ENCODE data around the gene GNB4.

DNA sequence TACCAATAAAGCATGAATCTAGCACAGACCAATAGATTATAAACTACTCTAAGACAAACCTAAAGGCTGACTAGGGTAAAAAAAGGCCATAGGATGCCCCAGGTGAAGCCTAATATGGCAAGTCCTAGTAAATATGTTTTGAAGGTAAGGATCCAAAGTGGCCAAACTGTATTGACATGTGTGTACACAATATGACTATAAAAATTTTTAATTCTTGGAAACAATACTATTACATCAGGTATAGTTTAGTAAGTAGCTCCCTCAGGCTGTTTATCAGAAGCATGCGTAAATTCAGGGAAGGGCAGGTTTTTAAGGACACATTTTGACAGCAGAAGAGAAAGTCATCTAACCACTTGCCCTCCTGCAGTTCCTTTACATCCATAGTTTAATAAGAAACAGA lies 18.8 kb downstream of the GNB4 start:
- TF ChIP-seq, protein P1, sequence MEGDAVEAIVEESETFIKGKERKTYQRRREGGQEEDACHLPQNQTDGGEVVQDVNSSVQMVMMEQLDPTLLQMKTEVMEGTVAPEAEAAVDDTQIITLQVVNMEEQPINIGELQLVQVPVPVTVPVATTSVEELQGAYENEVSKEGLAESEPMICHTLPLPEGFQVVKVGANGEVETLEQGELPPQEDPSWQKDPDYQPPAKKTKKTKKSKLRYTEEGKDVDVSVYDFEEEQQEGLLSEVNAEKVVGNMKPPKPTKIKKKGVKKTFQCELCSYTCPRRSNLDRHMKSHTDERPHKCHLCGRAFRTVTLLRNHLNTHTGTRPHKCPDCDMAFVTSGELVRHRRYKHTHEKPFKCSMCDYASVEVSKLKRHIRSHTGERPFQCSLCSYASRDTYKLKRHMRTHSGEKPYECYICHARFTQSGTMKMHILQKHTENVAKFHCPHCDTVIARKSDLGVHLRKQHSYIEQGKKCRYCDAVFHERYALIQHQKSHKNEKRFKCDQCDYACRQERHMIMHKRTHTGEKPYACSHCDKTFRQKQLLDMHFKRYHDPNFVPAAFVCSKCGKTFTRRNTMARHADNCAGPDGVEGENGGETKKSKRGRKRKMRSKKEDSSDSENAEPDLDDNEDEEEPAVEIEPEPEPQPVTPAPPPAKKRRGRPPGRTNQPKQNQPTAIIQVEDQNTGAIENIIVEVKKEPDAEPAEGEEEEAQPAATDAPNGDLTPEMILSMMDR (IDR thresholded peaks at IDR 0.05; ENCODE audit: low read length), result no peak
- TF ChIP-seq EZH2 (optimal IDR thresholded peaks at IDR 0.05; ENCODE audit: low read depth, low read length), result no peak

Data from MM.1S (cell line).